HEK293 (cell line): Measurements from ENCODE around the gene C1QTNF1.

Source experiments
- CTCF ChIP-seq: fragments of 450-650 bp; formaldehyde crosslinking; IDR thresholded peaks from 2 replicates; pipeline ENCODE4 v1.5.1; 2016; ENCODE audit warnings: missing biosample characterization, missing genetic modification characterization
- ELK4 ChIP-seq: IDR thresholded peaks from 2 replicates; pipeline ENCODE4 v1.6.1; 2011; ENCODE audit warnings: mild to moderate bottlenecking, low read depth, low read length, borderline replicate concordance
- TRIM28 ChIP-seq: IDR thresholded peaks from 2 replicates; pipeline ENCODE4 v1.6.1; 2011; ENCODE audit warnings: low read length, control low read depth, borderline replicate concordance
- ZBTB44 ChIP-seq: fragments of 450-650 bp; IDR thresholded peaks from 2 replicates; pipeline ENCODE4 v1.5.1; 2018; ENCODE audit warnings: missing biosample characterization, mild to moderate bottlenecking, missing genetic modification characterization
- ZSCAN30 ChIP-seq: fragments of 450-650 bp; IDR thresholded peaks from 2 replicates; pipeline ENCODE4 v1.5.1; 2018; ENCODE audit warnings: missing biosample characterization, mild to moderate bottlenecking, missing genetic modification characterization, moderate library complexity

GRCh38 chr17:79052131-79052530 lies 28.2 kb downstream of the C1QTNF1 start:
- TF ChIP-seq ZSCAN30 (no peak), ZBTB44 (tag by site-specific recombination) (no peak), CTCF (no peak), TRIM28 (no peak), ELK4 (no peak)
